SU-DHL-6 (cell line): ENCODE data around the gene SMPDL3B.

Experiments
- H2AFZ ChIP-seq: fragments of 200-600 bp; sonication (generic); 2 replicates; pipeline ENCODE4 v1.6.1; 2014; ENCODE audit warnings: low read depth, mild to moderate bottlenecking, moderate library complexity, mixed read lengths, antibody characterized with exemption, low read length; ENCODE audit not compliant: severe bottlenecking
- H3F3A ChIP-seq: fragments of 200-600 bp; shearing (Covaris generic); 2 replicates; pipeline ENCODE4 v1.6.0; 2016; ENCODE audit warnings: antibody characterized with exemption, mild to moderate bottlenecking; ENCODE audit not compliant: insufficient read depth
- H3K27ac ChIP-seq: fragments of 200-600 bp; sonication (generic); 2 replicates; pipeline ENCODE4 v1.5.1; 2016; ENCODE audit warnings: low read depth, mild to moderate bottlenecking, low read length, moderate library complexity, mixed read lengths
- H3K27me3 ChIP-seq: fragments of 200-600 bp; sonication (generic), shearing (Covaris generic); 2 replicates; pipeline ENCODE4 v1.6.0; 2014; ENCODE audit warnings: mild to moderate bottlenecking, low read length
- H3K36me3 ChIP-seq: fragments of 200-600 bp; sonication (generic); 2 replicates; pipeline ENCODE4 v1.6.1; 2014; ENCODE audit warnings: mild to moderate bottlenecking, low read length, mixed read lengths
- H3K4me2 ChIP-seq: fragments of 300-600, 200-600 bp; shearing (Covaris generic), sonication (generic); 2 replicates; pipeline ENCODE4 v1.6.0; 2014; ENCODE audit warnings: low read length, low read depth, mild to moderate bottlenecking; ENCODE audit not compliant: poor library complexity, severe bottlenecking
- H3K4me3 ChIP-seq: fragments of 200-600 bp; sonication (generic); 2 replicates; pipeline ENCODE4 v1.5.1; 2014; ENCODE audit warnings: antibody characterized with exemption, low read length, mild to moderate bottlenecking, mixed read lengths; ENCODE audit not compliant: insufficient read depth, poor library complexity, severe bottlenecking
- H3K79me2 ChIP-seq: fragments of 200-600 bp; sonication (generic); 2 replicates; pipeline ENCODE4 v1.6.1; 2014; ENCODE audit warnings: mild to moderate bottlenecking, low read length, moderate library complexity; ENCODE audit not compliant: insufficient read depth
- H3K9ac ChIP-seq: fragments of 200-600 bp; sonication (generic); 2 replicates; pipeline ENCODE4 v1.7.0; 2014; ENCODE audit warnings: mild to moderate bottlenecking, low read length
- H3K9me2 ChIP-seq: fragments of 200-600 bp; sonication (generic); replicated peaks from 2 replicates; pipeline ENCODE4 v1.6.1; 2014; ENCODE audit warnings: low read length; ENCODE audit not compliant: insufficient read depth
- H3K9me3 ChIP-seq: fragments of 200-600 bp; sonication (generic); 2 replicates; pipeline ENCODE4 v1.6.1; 2014; ENCODE audit warnings: low read length, mixed read lengths; ENCODE audit not compliant: insufficient read depth
- H4K20me1 ChIP-seq: fragments of 200-600 bp; sonication (generic); 2 replicates; pipeline ENCODE4 v1.6.1; 2014; ENCODE audit warnings: low read depth, mild to moderate bottlenecking, antibody characterized with exemption, low read length, moderate library complexity, mixed read lengths
- EZH2phosphoT487 ChIP-seq: fragments of 200-600 bp; sonication (generic), shearing (Covaris generic); conservative IDR thresholded peaks from 2 replicates; pipeline ENCODE4 v1.6.1; 2018; ENCODE audit warnings: mild to moderate bottlenecking, antibody characterized with exemption, low read length, moderate library complexity, mixed read lengths
- TF ChIP-seq, protein P1 (sequence below): fragments of 200-600 bp; sonication (generic); IDR thresholded peaks from one replicate; pipeline ENCODE4 v1.5.1; 2017; ENCODE audit warnings: antibody characterized with exemption, mild to moderate bottlenecking, low read length, moderate library complexity; ENCODE audit not compliant: insufficient read depth, poor library complexity, severe bottlenecking

The SMPDL3B gene, protein sequence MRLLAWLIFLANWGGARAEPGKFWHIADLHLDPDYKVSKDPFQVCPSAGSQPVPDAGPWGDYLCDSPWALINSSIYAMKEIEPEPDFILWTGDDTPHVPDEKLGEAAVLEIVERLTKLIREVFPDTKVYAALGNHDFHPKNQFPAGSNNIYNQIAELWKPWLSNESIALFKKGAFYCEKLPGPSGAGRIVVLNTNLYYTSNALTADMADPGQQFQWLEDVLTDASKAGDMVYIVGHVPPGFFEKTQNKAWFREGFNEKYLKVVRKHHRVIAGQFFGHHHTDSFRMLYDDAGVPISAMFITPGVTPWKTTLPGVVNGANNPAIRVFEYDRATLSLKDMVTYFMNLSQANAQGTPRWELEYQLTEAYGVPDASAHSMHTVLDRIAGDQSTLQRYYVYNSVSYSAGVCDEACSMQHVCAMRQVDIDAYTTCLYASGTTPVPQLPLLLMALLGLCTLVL

GRCh38 chr1:27934818-27935549 lies at the start of gene SMPDL3B:
TSS of gene SMPDL3B (plus strand) at chr1:27935000. CDS start at chr1:27935184, 184 bp downstream.
- Histone ChIP-seq H3K9me2 (no peaks in the 10 kb centered on the region), H3K9me3 (no peaks in the 10 kb centered on the region), H3K4me2 (no peak within 1 kb of the TSS), H3K79me2 (no peaks in the 10 kb centered on the region), H3K27me3 (no peaks in the 10 kb centered on the region), H3F3A (no peaks in the 10 kb centered on the region), H3K9ac (no peak within 1 kb of the TSS), H3K4me3 (no peak within 1 kb of the TSS), H2AFZ (no peak within 1 kb of the TSS), H3K27ac (no peak within 1 kb of the TSS), H3K36me3 (no peaks in the 10 kb centered on the region), H4K20me1 (no peaks in the 10 kb centered on the region)
- no peak for TF ChIP-seq EZH2phosphoT487
- TF ChIP-seq, protein P1, sequence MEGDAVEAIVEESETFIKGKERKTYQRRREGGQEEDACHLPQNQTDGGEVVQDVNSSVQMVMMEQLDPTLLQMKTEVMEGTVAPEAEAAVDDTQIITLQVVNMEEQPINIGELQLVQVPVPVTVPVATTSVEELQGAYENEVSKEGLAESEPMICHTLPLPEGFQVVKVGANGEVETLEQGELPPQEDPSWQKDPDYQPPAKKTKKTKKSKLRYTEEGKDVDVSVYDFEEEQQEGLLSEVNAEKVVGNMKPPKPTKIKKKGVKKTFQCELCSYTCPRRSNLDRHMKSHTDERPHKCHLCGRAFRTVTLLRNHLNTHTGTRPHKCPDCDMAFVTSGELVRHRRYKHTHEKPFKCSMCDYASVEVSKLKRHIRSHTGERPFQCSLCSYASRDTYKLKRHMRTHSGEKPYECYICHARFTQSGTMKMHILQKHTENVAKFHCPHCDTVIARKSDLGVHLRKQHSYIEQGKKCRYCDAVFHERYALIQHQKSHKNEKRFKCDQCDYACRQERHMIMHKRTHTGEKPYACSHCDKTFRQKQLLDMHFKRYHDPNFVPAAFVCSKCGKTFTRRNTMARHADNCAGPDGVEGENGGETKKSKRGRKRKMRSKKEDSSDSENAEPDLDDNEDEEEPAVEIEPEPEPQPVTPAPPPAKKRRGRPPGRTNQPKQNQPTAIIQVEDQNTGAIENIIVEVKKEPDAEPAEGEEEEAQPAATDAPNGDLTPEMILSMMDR = no peak

GRCh38 chr1:27885114-27885528 lies 49.7 kb upstream of the SMPDL3B start:
- Histone ChIP-seq H3K36me3 (no peaks in the 10 kb centered on the region), H3K27me3 (no peaks in the 10 kb centered on the region), H2AFZ (no peak overlapping the region), H3K9me3 (no peaks in the 10 kb centered on the region), H3K9ac (no peak overlapping the region), H3K4me3 (no peak overlapping the region), H3K79me2 (no peaks in the 10 kb centered on the region), H3K9me2 (no peaks in the 10 kb centered on the region), H3F3A (no peaks in the 10 kb centered on the region), H4K20me1 (no peaks in the 10 kb centered on the region), H3K4me2 (no peak overlapping the region), H3K27ac (no peak overlapping the region)
- TF ChIP-seq, protein P1 = no peak
- no peak for TF ChIP-seq EZH2phosphoT487

DNA sequence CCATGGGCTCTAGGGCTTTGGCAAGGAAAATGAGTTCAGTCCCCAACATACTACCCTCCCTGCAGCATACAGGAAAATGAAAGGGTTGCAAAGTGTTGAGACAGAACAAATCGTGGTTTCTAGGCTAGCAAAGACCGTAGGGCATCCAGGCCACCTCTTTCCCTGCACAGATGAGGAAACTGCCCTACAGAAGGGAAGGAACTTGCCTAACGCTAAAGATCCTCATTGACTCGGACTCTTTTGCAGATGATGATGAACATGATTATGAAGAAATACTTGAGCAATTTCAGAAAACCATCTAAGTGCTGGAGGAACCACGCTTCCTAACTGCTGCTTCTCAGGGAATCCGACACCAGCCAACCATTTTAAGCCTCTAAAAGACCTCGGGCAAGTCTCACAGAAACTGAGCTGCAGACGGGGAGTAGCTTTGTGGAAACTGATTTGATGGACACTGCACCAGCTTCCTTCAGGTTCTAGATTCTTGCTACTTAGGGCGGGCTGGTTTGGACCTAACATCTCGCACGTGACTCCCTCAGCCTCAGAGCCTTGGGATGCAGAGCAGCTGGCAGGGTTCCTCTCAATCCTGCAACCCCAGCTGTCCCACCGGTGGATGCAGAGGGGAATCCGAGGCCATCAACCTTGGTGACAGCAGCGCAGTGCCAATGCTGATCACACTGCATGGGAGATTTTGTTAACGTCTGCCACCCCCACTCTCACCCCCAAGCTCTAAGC lies 49.0 kb upstream of the SMPDL3B start:
- no peak for TF ChIP-seq EZH2phosphoT487
- TF ChIP-seq, protein P1 = no peak
- Histone ChIP-seq H3K9me3 (no peaks in the 10 kb centered on the region), H3F3A (peaks cover 5% of the 10 kb centered on the region; the same call in 1 of the 2 replicates), H3K36me3 (no peaks in the 10 kb centered on the region), H4K20me1 (no peaks in the 10 kb centered on the region), H3K27me3 (no peaks in the 10 kb centered on the region), H2AFZ (no peak overlapping the region), H3K9me2 (no peaks in the 10 kb centered on the region), H3K4me3 (no peak overlapping the region), H3K4me2 (no peak overlapping the region), H3K79me2 (no peaks in the 10 kb centered on the region), H3K9ac (no peak overlapping the region), H3K27ac (no peak overlapping the region)
